OCI-LY1 (cell line): Measurements from ENCODE around the gene MYOZ3.

Experiments used
- H2AFZ ChIP-seq: fragments of 200-600 bp; sonication (generic), shearing (Covaris generic); 2 replicates; pipeline ENCODE4 v1.6.0; 2014; ENCODE audit warnings: antibody characterized with exemption, mild to moderate bottlenecking, low read length
- H3F3A ChIP-seq: fragments of 200-600 bp; sonication (generic), shearing (Covaris generic); 2 replicates; pipeline ENCODE4 v1.6.0; 2014; ENCODE audit warnings: mild to moderate bottlenecking, antibody characterized with exemption, low read length, moderate library complexity; ENCODE audit not compliant: insufficient read depth
- H3K27ac ChIP-seq: fragments of 200-600 bp; sonication (generic); 2 replicates; pipeline ENCODE4 v1.5.1; 2014; ENCODE audit warnings: low read length, mixed run types, mild to moderate bottlenecking, low read depth; ENCODE audit not compliant: poor library complexity, severe bottlenecking
- H3K27me3 ChIP-seq: fragments of 200-600 bp; sonication (generic); 2 replicates; pipeline ENCODE4 v1.6.0; 2014; ENCODE audit warnings: antibody characterized with exemption, mild to moderate bottlenecking, low read length, moderate library complexity; ENCODE audit not compliant: insufficient read depth
- H3K36me3 ChIP-seq: fragments of 200-600 bp; sonication (generic); 2 replicates; pipeline ENCODE4 v1.6.1; 2014; ENCODE audit warnings: mild to moderate bottlenecking, antibody characterized with exemption, low read length, moderate library complexity, mixed read lengths; ENCODE audit not compliant: insufficient read depth
- H3K4me1 ChIP-seq: fragments of 200-600 bp; sonication (generic); 2 replicates; pipeline ENCODE4 v1.5.1; 2014; ENCODE audit warnings: mild to moderate bottlenecking, low read length, moderate library complexity; ENCODE audit not compliant: insufficient read depth, severe bottlenecking
- H3K4me2 ChIP-seq: fragments of 200-600 bp; sonication (generic), shearing (Covaris generic); 2 replicates; pipeline ENCODE4 v1.6.1; 2014; ENCODE audit warnings: low read length
- H3K4me3 ChIP-seq: fragments of 200-600 bp; sonication (generic); 2 replicates; pipeline ENCODE4 v1.5.1; 2014; ENCODE audit warnings: low read length, low read depth, mild to moderate bottlenecking, mixed read lengths; ENCODE audit not compliant: poor library complexity, severe bottlenecking
- H3K79me2 ChIP-seq: fragments of 200-600 bp; shearing (Covaris generic); 2 replicates; pipeline ENCODE4 v1.6.1; 2016; ENCODE audit warnings: mixed run types, low read length, mixed read lengths; ENCODE audit not compliant: insufficient read depth
- H3K9ac ChIP-seq: fragments of 200-600 bp; sonication (generic), shearing (Covaris generic); 2 replicates; pipeline ENCODE4 v1.6.1; 2014; ENCODE audit warnings: mild to moderate bottlenecking, low read length, mixed read lengths
- H3K9me2 ChIP-seq: fragments of 200-600 bp; sonication (generic), shearing (Covaris generic); 2 replicates; pipeline ENCODE4 v1.6.1; 2014; ENCODE audit warnings: low read depth, mild to moderate bottlenecking, low read length, mixed read lengths
- H3K9me3 ChIP-seq: fragments of 200-600 bp; shearing (Covaris generic); 2 replicates; pipeline ENCODE4 v1.6.1; 2014; ENCODE audit warnings: low read length, mixed read lengths
- H4K20me1 ChIP-seq: fragments of 200-600 bp; sonication (generic), shearing (Covaris generic); 2 replicates; pipeline ENCODE4 v1.6.0; 2016; ENCODE audit warnings: mild to moderate bottlenecking, low read length; ENCODE audit not compliant: insufficient read depth
- CTCF ChIP-seq: fragments of 200-600 bp; sonication (generic), shearing (Covaris generic); IDR thresholded peaks from 2 replicates; pipeline ENCODE4 v1.5.1; 2017; ENCODE audit warnings: mild to moderate bottlenecking, antibody characterized with exemption, low read length, moderate library complexity, mixed read lengths
- EZH2 ChIP-seq: fragments of 200-600 bp; sonication (generic), shearing (Covaris generic); IDR thresholded peaks from 2 replicates; pipeline ENCODE4 v1.8.0; 2017; ENCODE audit warnings: borderline replicate concordance, mixed run types, mild to moderate bottlenecking, antibody characterized with exemption, low read length, moderate library complexity, mixed read lengths

Gene MYOZ3

DNA sequence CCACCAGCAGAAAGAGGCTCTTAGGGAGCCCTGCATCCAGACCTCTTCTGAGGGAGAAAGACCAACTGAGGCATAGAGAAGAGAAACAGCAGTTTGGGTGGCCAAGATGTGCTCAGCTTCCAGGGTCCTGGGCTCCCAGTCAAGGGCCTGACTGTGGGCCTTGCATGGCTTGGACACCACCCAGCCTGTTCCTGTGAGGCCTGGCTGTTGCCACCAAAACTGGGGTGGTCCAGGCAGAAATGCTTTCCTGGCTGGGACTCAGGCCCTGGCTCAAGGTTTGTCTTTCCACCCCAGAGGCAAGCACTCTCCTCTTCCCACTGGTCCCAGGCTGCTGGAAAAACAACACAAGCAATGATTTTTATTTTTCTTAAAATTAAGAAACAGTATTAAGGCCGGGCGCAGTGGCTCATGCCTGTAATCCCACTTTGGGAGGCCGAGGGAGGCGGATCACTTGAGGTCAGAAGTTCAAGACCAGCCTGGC is 13.3 kb downstream of the MYOZ3 start:
- TF ChIP-seq CTCF (no peak), EZH2 (no peak)
- H3K27ac ChIP-seq = no peak overlapping the region
- H3K4me1 ChIP-seq = no peaks in the 10 kb centered on the region
- H4K20me1 ChIP-seq = no peaks in the 10 kb centered on the region
- no peaks in the 10 kb centered on the region for H3K9me2 ChIP-seq
- H3K36me3 ChIP-seq = no peaks in the 10 kb centered on the region
- H3K4me2 ChIP-seq = no peak overlapping the region
- H3F3A ChIP-seq = no peaks in the 10 kb centered on the region
- no peaks in the 10 kb centered on the region for H3K9me3 ChIP-seq
- no peaks in the 10 kb centered on the region for H3K79me2 ChIP-seq
- H3K4me3 ChIP-seq = no peak overlapping the region
- H3K9ac ChIP-seq = no peak overlapping the region
- H2AFZ ChIP-seq = no peak overlapping the region
- H3K27me3 ChIP-seq = no peaks in the 10 kb centered on the region

- Histone ChIP-seq H4K20me1 (no peaks in the 10 kb centered on the region), H3K79me2 (no peaks in the 10 kb centered on the region), H3K9me2 (no peaks in the 10 kb centered on the region), H3K27me3 (no peaks in the 10 kb centered on the region), H3K4me3 (no peak overlapping the region), H3K27ac (no peak overlapping the region), H3K9ac (no peak overlapping the region), H3K9me3 (no peaks in the 10 kb centered on the region), H3K4me2 (no peak overlapping the region), H2AFZ (no peak overlapping the region), H3F3A (no peaks in the 10 kb centered on the region), H3K4me1 (no peaks in the 10 kb centered on the region), H3K36me3 (no peaks in the 10 kb centered on the region)
- TF ChIP-seq EZH2 = no peak
- no peak for TF ChIP-seq CTCF
Measured at GRCh38 chr5:150675069-150675468, 14.0 kb downstream of the MYOZ3 start.

- H2AFZ ChIP-seq = no peak overlapping the region
- TF ChIP-seq EZH2 (no peak), CTCF (no peak)
- no peaks in the 10 kb centered on the region for H3K36me3 ChIP-seq
- H3F3A ChIP-seq = no peaks in the 10 kb centered on the region
- H3K4me3 ChIP-seq = no peak overlapping the region
- no peaks in the 10 kb centered on the region for H4K20me1 ChIP-seq
- no peaks in the 10 kb centered on the region for H3K9me2 ChIP-seq
- H3K79me2 ChIP-seq = no peaks in the 10 kb centered on the region
- no peak overlapping the region for H3K4me2 ChIP-seq
- no peaks in the 10 kb centered on the region for H3K4me1 ChIP-seq
- H3K9me3 ChIP-seq = no peaks in the 10 kb centered on the region
- H3K27ac ChIP-seq = no peak overlapping the region
- no peaks in the 10 kb centered on the region for H3K27me3 ChIP-seq
- H3K9ac ChIP-seq = no peak overlapping the region
Measured at GRCh38 chr5:150676578-150676977, 15.5 kb downstream of the MYOZ3 start.
